ENCODE results near the gene MDK.

MDK gene

DNA sequence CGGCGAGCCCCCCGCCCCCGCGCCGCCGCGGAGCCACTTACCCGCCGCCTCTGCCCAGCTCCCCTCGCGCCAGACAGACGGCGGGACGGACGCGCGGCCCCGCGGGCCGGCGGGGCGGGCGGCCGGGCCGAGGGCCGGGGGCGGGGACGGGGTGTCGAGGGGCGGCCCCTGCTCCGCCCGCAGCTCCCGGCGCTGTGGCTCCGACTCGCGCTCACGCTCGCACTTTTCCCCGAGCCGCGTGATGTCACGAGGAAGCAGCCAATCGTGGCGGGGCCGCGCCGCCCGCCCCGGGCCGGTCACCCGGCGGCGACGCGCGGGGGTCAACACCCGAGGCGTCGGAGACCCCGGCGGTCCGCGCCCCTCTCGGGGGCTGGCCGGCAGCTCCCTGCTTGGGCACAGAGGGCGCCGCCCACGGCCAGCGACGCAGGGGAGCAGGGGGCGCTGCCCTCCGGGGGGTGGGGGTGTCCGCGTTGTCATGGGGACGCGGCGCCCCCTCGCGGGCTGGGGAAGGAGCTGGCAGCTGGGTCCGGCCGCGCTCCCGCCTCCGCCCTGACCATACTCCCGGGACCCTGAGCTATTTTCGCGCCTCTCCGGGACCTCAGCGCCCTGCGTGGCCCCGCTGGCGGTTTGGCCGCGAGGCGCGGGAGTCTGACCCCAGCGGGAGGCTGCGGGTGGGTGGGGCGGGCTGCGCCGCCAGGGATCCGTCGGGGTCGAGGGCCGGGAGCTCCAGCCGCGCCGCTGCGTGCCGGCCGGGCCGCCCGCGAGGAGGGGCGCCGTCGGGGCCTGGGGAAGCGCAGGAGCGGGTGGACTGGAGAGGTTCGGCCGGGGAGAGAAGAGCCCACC is 10.3 kb downstream of the MDK start, which contains the start of gene CHRM4:
CHRM4 (minus strand) TSS at position 199 of the 843 bp plus-strand sequence. CDS start 5,219 bp downstream, outside the sequence.
- TF ChIP-seq CTCF (IDR thresholded peaks at IDR 0.05; ENCODE audit: low read depth, low read length, missing control alignments): peak; percentile 30
- DNase-seq (ENCODE audit: low read depth): no peak

GRCh38 chr11:46392421-46393230 is 11.2 kb downstream of the MDK start:
- no peak overlapping the region for H3K4me3 ChIP-seq (ENCODE audit: low read depth, low read length)
- no peak for TF ChIP-seq CTCF (IDR thresholded peaks at IDR 0.05; ENCODE audit: low read depth, low read length, missing control alignments)
- DNase-seq (ENCODE audit: low read depth): no peak

More for the DNA sequence above, 10.3 kb downstream of the MDK start, which contains the start of gene CHRM4:
- H3K4me3 ChIP-seq (ENCODE audit: low read depth, low read length): no peak within 1 kb of the TSS; the same call in 1 of the 2 replicates

DNA sequence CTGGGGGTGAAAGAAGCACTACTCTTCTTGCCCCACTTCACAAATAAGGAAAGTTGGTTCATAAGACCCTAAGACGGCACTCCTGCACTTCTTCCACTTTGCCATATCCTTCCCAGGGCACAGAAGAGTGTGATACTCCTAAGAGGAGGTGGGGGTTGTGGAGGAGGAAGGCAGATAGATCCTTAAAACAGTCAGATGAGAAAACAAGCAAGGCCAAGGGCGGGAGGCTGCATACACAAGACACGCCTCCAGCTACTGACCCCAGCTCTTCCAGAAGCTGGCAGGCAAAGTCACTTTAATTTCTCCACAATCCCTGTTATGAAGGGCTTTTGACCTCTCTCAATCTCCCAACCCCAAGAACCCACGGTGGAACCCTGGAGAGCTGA is 11.8 kb downstream of the MDK start:
- TF ChIP-seq CTCF (IDR thresholded peaks at IDR 0.05; ENCODE audit: low read depth, low read length, missing control alignments): no peak
- H3K4me3 ChIP-seq (ENCODE audit: low read depth, low read length): no peak overlapping the region
- no peak for DNase-seq (ENCODE audit: low read depth)

DNA sequence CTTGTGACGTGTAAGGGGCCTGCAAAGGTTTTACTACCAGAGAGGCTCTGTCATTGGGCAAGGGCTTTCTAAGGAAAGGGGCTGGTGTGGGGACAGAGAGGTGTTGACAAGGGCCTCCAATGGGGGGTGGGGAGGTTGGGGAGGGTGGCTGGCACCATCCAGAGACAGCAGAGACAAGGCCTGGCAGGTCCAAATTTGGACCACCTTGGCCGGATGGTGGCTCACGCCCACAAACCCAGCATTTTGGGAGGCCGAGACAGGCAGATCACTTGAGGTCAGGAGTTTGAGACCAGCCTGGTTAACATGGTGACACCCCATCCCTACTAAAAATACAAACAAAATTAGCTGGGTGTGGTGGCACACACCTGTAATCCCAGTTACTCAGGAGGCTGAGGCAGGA is 12.3 kb downstream of the MDK start:
- no peak for TF ChIP-seq CTCF (IDR thresholded peaks at IDR 0.05; ENCODE audit: low read depth, low read length, missing control alignments)
- no peak for DNase-seq (ENCODE audit: low read depth)
- H3K4me3 ChIP-seq (ENCODE audit: low read depth, low read length): no peak overlapping the region

GRCh38 chr11:46397526-46397925 is 16.1 kb downstream of the MDK start:
- H3K4me3 ChIP-seq (ENCODE audit: low read depth, low read length): no peak overlapping the region
- no peak for TF ChIP-seq CTCF (IDR thresholded peaks at IDR 0.05; ENCODE audit: low read depth, low read length, missing control alignments)

GRCh38 chr11:46402957-46403902 is 21.8 kb downstream of the MDK start:
- no peak overlapping the region for H3K4me3 ChIP-seq (ENCODE audit: low read depth, low read length)
- no peak for TF ChIP-seq CTCF (IDR thresholded peaks at IDR 0.05; ENCODE audit: low read depth, low read length, missing control alignments)
- DNase-seq (ENCODE audit: low read depth): no peak

More at GRCh38 chr11:46397526-46397925, 16.1 kb downstream of the MDK start:
- no peak for DNase-seq (ENCODE audit: low read depth)

Data from GM12864 (cell line).